Measurements from ENCODE around the gene TMPRSS12. TPM values are rescaled to one million over a fixed set of nuclear protein-coding genes. Genes with fewer than 3 reads are reported as not detected.
A peak's percentile ranks its signal among the peaks of the same experiment; 100 is the strongest.
"Not testable (repeated sequence)": the region's sequence is repeated elsewhere in the genome, so short reads cannot be mapped to it uniquely, and the experiment has no call there.

The TMPRSS12 gene
- total RNA-seq, 2 experiments from 2014 or later: not detected

- CTCF ChIA-PET: interaction anchor here (1.2 kb wide), 1 partner anchor 114 kb away, joined by 5 read pairs; no protein-coding TSS in a partner anchor
- H3K27me3 Mint-ChIP-seq (ENCODE audit: low read depth); DNase-seq; intact Hi-C loops (cut with micrococcal nuclease); H3K4me3 Mint-ChIP-seq; H3K36me3 Mint-ChIP-seq (ENCODE audit: low read depth): not testable (repeated sequence)
- Mint-ChIP-seq H3K9me3 (peaks cover 12% of the 10 kb centered on the region), H3K27ac (peak overlapping the region; percentile 42), H3K4me1 (ENCODE audit: low read depth) (peaks cover 29% of the 10 kb centered on the region)
These were observed 26.2 kb downstream of the TMPRSS12 start for GRCh38 chr12:50868881-50869280.

- Mint-ChIP-seq H3K27ac (no peak overlapping the region), H3K4me3 (no peak overlapping the region), H3K27me3 (ENCODE audit: low read depth) (no peaks in the 10 kb centered on the region), H3K36me3 (ENCODE audit: low read depth) (no peaks in the 10 kb centered on the region), H3K9me3 (peaks cover 7% of the 10 kb centered on the region), H3K4me1 (ENCODE audit: low read depth) (no peaks in the 10 kb centered on the region)
- CTCF ChIA-PET: no interaction called here
- intact Hi-C loops (cut with micrococcal nuclease): no loop called here
- DNase-seq: no peak
These were observed 39.8 kb downstream of the TMPRSS12 start for GRCh38 chr12:50882563-50882962.

- CTCF ChIA-PET: interaction anchor here (0.7 to 1.0 kb wide), 2 partner anchors 41 to 164 kb away, joined by 3 to 4 read pairs; no protein-coding TSS in a partner anchor
- Mint-ChIP-seq H3K4me3 (no peak overlapping the region), H3K4me1 (ENCODE audit: low read depth) (no peaks in the 10 kb centered on the region)
These were observed 44.5 kb downstream of the TMPRSS12 start for GRCh38 chr12:50887191-50887590.

DNA sequence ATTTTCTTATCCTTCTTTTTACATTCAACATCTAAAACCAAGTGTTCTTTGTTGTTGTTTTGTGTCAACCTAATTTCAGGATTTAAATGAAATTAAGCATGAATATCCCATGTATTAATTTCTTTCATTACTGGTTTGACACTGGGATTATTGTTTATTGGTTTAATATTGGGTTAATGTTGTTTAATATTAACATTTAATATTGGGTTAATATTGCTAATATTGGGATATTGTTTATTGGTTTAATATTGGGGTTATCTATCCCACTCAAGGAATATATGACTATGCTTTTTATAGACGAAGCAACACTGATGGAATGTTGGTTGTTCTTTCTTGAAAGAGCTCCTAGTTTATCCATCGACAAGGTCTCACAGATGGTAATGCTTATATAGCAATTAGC lies 45.9 kb downstream of the TMPRSS12 start:
- Mint-ChIP-seq H3K4me1 (ENCODE audit: low read depth) (no peaks in the 10 kb centered on the region), H3K36me3 (ENCODE audit: low read depth) (no peaks in the 10 kb centered on the region), H3K27me3 (ENCODE audit: low read depth) (no peaks in the 10 kb centered on the region), H3K9me3 (no peaks in the 10 kb centered on the region), H3K27ac (no peak overlapping the region), H3K4me3 (no peak overlapping the region)
- intact Hi-C loops (cut with micrococcal nuclease): no loop called here
- DNase-seq: no peak
- CTCF ChIA-PET: interaction anchor here (1.8 kb wide), 1 partner anchor 63 kb away, joined by 5 read pairs; no protein-coding TSS in a partner anchor

More at GRCh38 chr12:50887191-50887590, 44.5 kb downstream of the TMPRSS12 start:
- Mint-ChIP-seq H3K9me3 (peaks cover 5% of the 10 kb centered on the region), H3K36me3 (ENCODE audit: low read depth) (no peaks in the 10 kb centered on the region), H3K27ac (no peak overlapping the region), H3K27me3 (ENCODE audit: low read depth) (no peaks in the 10 kb centered on the region)
- intact Hi-C loops (cut with micrococcal nuclease): no loop called here
- no peak for DNase-seq

GRCh38 chr12:50894241-50894640 lies 51.5 kb downstream of the TMPRSS12 start:
- no peak for DNase-seq
- Mint-ChIP-seq H3K4me3 (no peak overlapping the region), H3K36me3 (ENCODE audit: low read depth) (no peaks in the 10 kb centered on the region), H3K27me3 (ENCODE audit: low read depth) (no peaks in the 10 kb centered on the region), H3K4me1 (ENCODE audit: low read depth) (no peaks in the 10 kb centered on the region), H3K27ac (no peak overlapping the region), H3K9me3 (no peaks in the 10 kb centered on the region)
- CTCF ChIA-PET: no interaction called here
- intact Hi-C loops (cut with micrococcal nuclease): no loop called here

- no peaks in the 10 kb centered on the region for H3K27me3 Mint-ChIP-seq (ENCODE audit: low read depth)
- no peak overlapping the region for H3K27ac Mint-ChIP-seq
- intact Hi-C loops (cut with micrococcal nuclease): no loop called here
- H3K36me3 Mint-ChIP-seq (ENCODE audit: low read depth): no peaks in the 10 kb centered on the region
- H3K9me3 Mint-ChIP-seq: no peaks in the 10 kb centered on the region
- CTCF ChIA-PET: interaction anchor here (0.6 kb wide), 1 partner anchor 10 kb away, joined by 3 read pairs; no protein-coding TSS in a partner anchor
- no peak overlapping the region for H3K4me3 Mint-ChIP-seq
- H3K4me1 Mint-ChIP-seq (ENCODE audit: low read depth): no peaks in the 10 kb centered on the region
- DNase-seq: no peak
These were observed 59.0 kb downstream of the TMPRSS12 start for GRCh38 chr12:50901685-50902113.

DNA sequence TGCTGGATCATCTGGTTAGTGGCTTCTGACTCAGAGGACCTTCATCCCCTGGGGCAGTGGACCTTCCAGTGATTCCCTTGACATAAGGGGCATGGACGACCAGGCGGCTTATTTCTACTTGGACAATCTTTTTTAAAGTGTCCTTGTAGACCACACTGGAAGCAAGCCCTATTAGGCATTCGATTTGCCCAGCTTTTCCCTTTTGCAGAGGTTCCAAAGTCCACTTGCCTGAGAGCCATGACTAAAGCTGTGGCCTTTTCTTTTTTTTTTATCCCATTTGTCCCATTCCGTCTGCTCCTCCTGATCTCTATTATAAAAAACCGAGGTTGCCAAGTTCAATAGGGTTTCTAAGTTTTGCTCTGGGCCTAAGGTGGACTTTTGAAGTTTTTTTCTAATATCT lies 65.8 kb downstream of the TMPRSS12 start:
- H3K4me1 Mint-ChIP-seq (ENCODE audit: low read depth); H3K36me3 Mint-ChIP-seq (ENCODE audit: low read depth); H3K27ac Mint-ChIP-seq; DNase-seq; CTCF ChIA-PET; H3K4me3 Mint-ChIP-seq; intact Hi-C loops (cut with micrococcal nuclease); H3K27me3 Mint-ChIP-seq (ENCODE audit: low read depth): not testable (repeated sequence)
- peaks cover 14% of the 10 kb centered on the region for H3K9me3 Mint-ChIP-seq

DNA sequence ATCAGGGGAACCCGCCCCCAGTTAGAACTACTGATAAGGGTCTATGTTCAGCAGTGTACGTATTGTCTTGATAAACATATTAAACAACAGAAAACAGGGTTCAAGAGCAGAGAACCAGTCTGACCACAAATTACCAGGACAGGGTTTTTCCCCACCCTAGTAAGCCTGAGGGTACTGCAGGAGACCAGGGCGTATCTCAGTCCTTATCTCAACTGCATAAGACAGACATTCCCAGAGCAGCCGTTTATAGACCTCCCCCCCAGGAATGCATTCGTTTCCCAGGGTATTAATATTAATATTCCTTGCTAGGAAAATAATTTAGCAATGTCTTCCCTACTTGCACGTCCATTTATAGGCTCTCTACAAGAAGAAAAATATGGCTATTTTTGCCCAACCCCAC lies 69.6 kb downstream of the TMPRSS12 start:
- CTCF ChIA-PET; H3K27me3 Mint-ChIP-seq (ENCODE audit: low read depth); intact Hi-C loops (cut with micrococcal nuclease); DNase-seq; H3K4me3 Mint-ChIP-seq; H3K27ac Mint-ChIP-seq; H3K4me1 Mint-ChIP-seq (ENCODE audit: low read depth); H3K36me3 Mint-ChIP-seq (ENCODE audit: low read depth): not testable (repeated sequence)
- peaks cover 35% of the 10 kb centered on the region for H3K9me3 Mint-ChIP-seq

- Mint-ChIP-seq H3K36me3 (ENCODE audit: low read depth) (peaks cover 6% of the 10 kb centered on the region), H3K27me3 (ENCODE audit: low read depth) (no peaks in the 10 kb centered on the region), H3K4me1 (ENCODE audit: low read depth) (no peaks in the 10 kb centered on the region), H3K4me3 (no peak overlapping the region), H3K9me3 (peaks cover 39% of the 10 kb centered on the region), H3K27ac (no peak overlapping the region)
- intact Hi-C loops (cut with micrococcal nuclease): no loop called here
- CTCF ChIA-PET: no interaction called here
- no peak for DNase-seq
These were observed 70.5 kb downstream of the TMPRSS12 start for GRCh38 chr12:50913224-50913623.

DNA sequence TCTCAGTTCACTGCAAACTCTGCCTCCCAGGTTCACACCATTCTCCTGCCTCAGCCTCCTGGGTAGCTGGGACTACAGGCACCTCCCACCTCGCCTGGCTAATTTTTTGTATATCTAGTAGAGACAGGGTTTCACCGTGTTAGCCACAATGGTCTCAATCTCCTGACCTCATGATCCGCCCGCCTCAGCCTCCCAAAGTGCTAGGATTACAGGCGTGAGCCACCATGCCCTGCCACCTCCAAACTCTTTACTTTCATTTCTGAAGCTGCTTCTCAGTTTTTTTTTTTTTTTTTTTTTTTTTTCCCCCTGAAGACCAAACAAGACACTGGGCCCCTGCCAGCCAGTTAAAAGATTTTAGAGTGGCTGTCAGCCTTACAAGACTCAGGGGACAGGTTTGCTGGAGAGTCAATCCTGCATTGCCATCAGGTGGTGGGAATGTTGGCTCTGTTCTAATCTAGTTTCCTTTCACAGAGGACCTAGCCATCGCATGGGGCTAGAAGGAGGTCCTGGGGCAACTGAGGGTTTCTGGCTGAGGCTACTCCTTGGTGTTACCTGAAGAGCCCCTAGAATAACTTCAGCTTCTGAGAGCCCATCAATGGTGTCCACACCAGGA lies 72.3 kb downstream of the TMPRSS12 start:
- no peaks in the 10 kb centered on the region for H3K4me1 Mint-ChIP-seq (ENCODE audit: low read depth)
- intact Hi-C loops (cut with micrococcal nuclease): no loop called here

GRCh38 chr12:50916292-50916691 lies 73.6 kb downstream of the TMPRSS12 start:
- peaks cover 35% of the 10 kb centered on the region for H3K9me3 Mint-ChIP-seq

More for the DNA sequence above, 72.3 kb downstream of the TMPRSS12 start:
- CTCF ChIA-PET: interaction anchor here (0.6 to 0.9 kb wide), 4 partner anchors 10 to 429 kb away, joined by 3 to 4 read pairs (median 4); a partner anchor contains a TSS
- no peak for DNase-seq
- no peak overlapping the region for H3K4me3 Mint-ChIP-seq
- peaks cover 39% of the 10 kb centered on the region for H3K9me3 Mint-ChIP-seq
- H3K27ac Mint-ChIP-seq: no peak overlapping the region
- H3K36me3 Mint-ChIP-seq (ENCODE audit: low read depth): peaks cover 6% of the 10 kb centered on the region
- no peaks in the 10 kb centered on the region for H3K27me3 Mint-ChIP-seq (ENCODE audit: low read depth)

DNA sequence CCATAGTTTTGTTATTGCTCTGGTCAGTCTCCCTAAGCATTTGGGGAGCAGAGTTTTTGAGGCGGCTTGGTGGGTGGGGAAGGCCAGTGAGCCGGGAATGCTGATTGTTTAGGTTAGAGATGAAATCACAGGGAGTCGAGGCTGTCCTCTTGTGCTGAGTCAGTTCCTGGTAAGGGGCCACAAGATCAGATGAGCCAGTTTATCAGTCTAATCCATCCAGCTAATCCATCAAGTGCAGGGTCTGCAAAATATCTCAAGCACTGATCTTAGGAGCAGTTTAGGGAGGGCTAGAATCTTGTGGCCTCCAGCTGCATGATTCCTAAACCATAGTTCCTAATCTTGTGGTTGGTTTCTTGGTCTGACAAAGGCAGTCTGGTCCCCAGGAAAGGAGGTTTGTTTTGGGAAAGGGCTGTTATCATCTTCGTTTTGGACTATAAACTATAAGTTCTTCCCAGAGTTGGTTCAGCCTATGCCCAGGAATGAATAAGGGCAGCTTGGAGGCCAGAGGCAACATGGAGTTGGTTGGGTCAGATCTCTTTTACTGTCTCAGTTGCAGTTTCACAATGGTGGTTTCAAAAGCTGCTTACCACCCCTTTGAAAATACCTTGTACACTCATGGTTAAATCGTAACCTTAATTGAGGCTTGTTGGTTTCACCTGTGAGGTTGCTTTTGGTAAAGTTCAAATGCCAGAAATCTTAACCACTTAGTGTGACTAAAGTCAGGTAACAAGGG lies 76.0 kb downstream of the TMPRSS12 start:
- Mint-ChIP-seq H3K36me3 (ENCODE audit: low read depth) (peaks cover 5% of the 10 kb centered on the region), H3K4me3 (no peak overlapping the region), H3K27me3 (ENCODE audit: low read depth) (no peaks in the 10 kb centered on the region), H3K27ac (no peak overlapping the region), H3K4me1 (ENCODE audit: low read depth) (peaks cover 3% of the 10 kb centered on the region), H3K9me3 (peaks cover 22% of the 10 kb centered on the region)
- no peak for DNase-seq
- intact Hi-C loops (cut with micrococcal nuclease): no loop called here
- CTCF ChIA-PET: no interaction called here

More at GRCh38 chr12:50916292-50916691, 73.6 kb downstream of the TMPRSS12 start:
- Mint-ChIP-seq H3K27me3 (ENCODE audit: low read depth) (no peaks in the 10 kb centered on the region), H3K36me3 (ENCODE audit: low read depth) (peaks cover 6% of the 10 kb centered on the region), H3K4me1 (ENCODE audit: low read depth) (no peaks in the 10 kb centered on the region), H3K27ac (no peak overlapping the region), H3K4me3 (no peak overlapping the region)
- intact Hi-C loops (cut with micrococcal nuclease): no loop called here
- DNase-seq: no peak
- CTCF ChIA-PET: no interaction called here

DNA sequence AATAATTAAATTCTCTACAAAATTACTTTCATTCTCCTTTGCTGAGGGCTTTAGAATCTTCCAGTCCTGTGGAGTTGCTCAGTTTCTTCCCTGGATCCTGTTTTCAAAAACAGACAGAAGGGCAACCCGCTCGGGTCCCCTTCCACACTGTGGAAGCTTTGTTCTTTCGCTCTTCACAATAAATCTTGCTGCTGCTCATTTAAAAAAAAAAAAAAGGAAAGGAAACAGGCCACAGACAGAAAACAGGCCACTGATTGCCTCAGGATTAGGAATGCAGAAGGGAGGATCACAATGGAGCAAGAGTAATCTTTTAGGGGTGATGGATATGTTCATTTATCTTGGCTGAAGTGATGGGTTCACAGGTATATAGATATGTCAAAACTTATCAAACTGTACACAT lies 80.1 kb downstream of the TMPRSS12 start:
- H3K4me1 Mint-ChIP-seq (ENCODE audit: low read depth): peaks cover 19% of the 10 kb centered on the region
- no peak overlapping the region for H3K4me3 Mint-ChIP-seq
- DNase-seq: no peak
- intact Hi-C loops (cut with micrococcal nuclease): no loop called here
- H3K27ac Mint-ChIP-seq: no peak overlapping the region
- CTCF ChIA-PET: no interaction called here
- H3K9me3 Mint-ChIP-seq: peaks cover under 1% of the 10 kb centered on the region
- no peaks in the 10 kb centered on the region for H3K27me3 Mint-ChIP-seq (ENCODE audit: low read depth)
- no peaks in the 10 kb centered on the region for H3K36me3 Mint-ChIP-seq (ENCODE audit: low read depth)
